CD4-positive, alpha-beta T cell treated with Interleukin-17A for 1 hour (primary cell): ENCODE data around the gene SECISBP2L.
A peak's percentile ranks its signal among the peaks of the same experiment; 100 is the strongest.
"Not testable (repeated sequence)": the region's sequence is repeated elsewhere in the genome, so short reads cannot be mapped to it uniquely, and the experiment has no call there.

ENCODE experiments used
- DNase-seq: peaks from one replicate; pipeline ENCODE4 v3.0.0-alpha.2; 2020

Gene SECISBP2L

GRCh38 chr15:48989170-48989569 lies 57.1 kb downstream of the SECISBP2L start:
- no peak for DNase-seq

- DNase-seq = no peak
These were observed 59.1 kb downstream of the SECISBP2L start for GRCh38 chr15:48987142-48987541.

- DNase-seq = no peak
These were observed 60.0 kb downstream of the SECISBP2L start for GRCh38 chr15:48986240-48986639.

GRCh38 chr15:48985516-48985915 lies 60.7 kb downstream of the SECISBP2L start:
- no peak for DNase-seq

- no peak for DNase-seq
These were observed 61.4 kb downstream of the SECISBP2L start for GRCh38 chr15:48984811-48985352.

GRCh38 chr15:48984021-48984710 lies 62.1 kb downstream of the SECISBP2L start:
- DNase-seq = no peak

- DNase-seq = no peak
These were observed 62.9 kb downstream of the SECISBP2L start for GRCh38 chr15:48983300-48983699.

- DNase-seq = no peak
These were observed 64.3 kb downstream of the SECISBP2L start for GRCh38 chr15:48981941-48982340.

GRCh38 chr15:48978638-48979037 lies 67.6 kb downstream of the SECISBP2L start:
- DNase-seq = no peak

GRCh38 chr15:48976444-48977088 lies 69.7 kb downstream of the SECISBP2L start:
- no peak for DNase-seq

- DNase-seq = peak; percentile 65
These were observed 70.5 kb downstream of the SECISBP2L start for GRCh38 chr15:48975472-48976419.

- no peak for DNase-seq
These were observed 71.4 kb downstream of the SECISBP2L start for GRCh38 chr15:48974882-48975281.

- DNase-seq = no peak
These were observed 73.3 kb downstream of the SECISBP2L start for GRCh38 chr15:48972750-48973503.

- not testable (repeated sequence) for DNase-seq
These were observed 75.3 kb downstream of the SECISBP2L start for GRCh38 chr15:48970926-48971325.

GRCh38 chr15:48968066-48968465 lies 78.2 kb downstream of the SECISBP2L start:
- DNase-seq = no peak

GRCh38 chr15:48967336-48967735 lies 78.9 kb downstream of the SECISBP2L start:
- no peak for DNase-seq

- DNase-seq = peak; percentile 38
These were observed 79.5 kb downstream of the SECISBP2L start for GRCh38 chr15:48966595-48967301.

- no peak for DNase-seq
These were observed 80.3 kb downstream of the SECISBP2L start for GRCh38 chr15:48965972-48966371.

GRCh38 chr15:48964898-48965297 lies 81.3 kb downstream of the SECISBP2L start:
- no peak for DNase-seq

GRCh38 chr15:48963524-48964113 lies 82.6 kb downstream of the SECISBP2L start, which contains the start of gene SHC4:
SHC4 (minus strand) TSS chr15:48963919; CDS start chr15:48963015, 904 bp downstream.
- peak; percentile 44 for DNase-seq
